PFSK-1 (cell line): ENCODE results near the gene USP32.

Experiments
- FOXP2 ChIP-seq: optimal IDR thresholded peaks from 2 replicates; pipeline ENCODE3; 2011; ENCODE audit warnings: borderline replicate concordance, control low read depth, inconsistent platforms; ENCODE audit not compliant: insufficient read depth; ENCODE audit errors: extremely low read length, extremely low read depth
- POLR2AphosphoS5 ChIP-seq: IDR thresholded peaks from 2 replicates; pipeline ENCODE4 v1.6.1; 2012; ENCODE audit warnings: low read depth, mild to moderate bottlenecking, control low read depth, low read length, moderate library complexity
- SIN3A ChIP-seq: IDR thresholded peaks from 2 replicates; pipeline ENCODE4 v1.6.1; 2012; ENCODE audit warnings: mild to moderate bottlenecking, low read length, moderate library complexity, borderline replicate concordance; ENCODE audit not compliant: insufficient read depth
- TAF1 ChIP-seq: IDR thresholded peaks from 2 replicates; pipeline ENCODE4 v1.6.1; 2012; ENCODE audit warnings: low read length, control low read depth, borderline replicate concordance; ENCODE audit not compliant: insufficient read depth
- TF ChIP-seq, protein P1 (sequence below), 2 experiments: IDR thresholded peaks; 2 replicates each; pipeline versions ENCODE4 v1.6.1 to v1.8.0; 2011 to 2012; ENCODE audit warnings: low read depth in 2 of 2, low read length in 2 of 2, control low read depth in 1 of 2, inconsistent platforms in 1 of 2, mild to moderate bottlenecking in 1 of 2, moderate library complexity in 1 of 2; ENCODE audit not compliant: insufficient read depth in 1 of 2

Gene USP32

DNA sequence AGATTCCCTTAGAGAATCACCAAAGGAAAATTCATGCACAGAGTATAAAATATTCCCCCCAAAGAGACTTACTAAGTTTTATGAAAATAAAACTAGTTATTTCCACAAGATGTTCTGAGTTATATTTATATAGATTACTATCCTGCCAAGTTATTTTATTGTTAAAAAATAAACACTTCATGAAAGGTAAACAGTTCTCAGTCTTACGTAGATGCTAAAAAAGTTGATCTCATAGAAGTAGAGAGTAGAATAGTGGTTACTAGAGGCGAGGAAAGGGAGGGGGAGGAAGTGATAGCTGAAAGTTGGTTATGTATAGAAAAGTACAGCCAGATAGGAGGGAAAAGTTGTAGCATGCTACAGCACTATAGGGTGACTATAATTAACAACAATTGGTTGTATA, 65.2 kb downstream of the USP32 start:
- TF ChIP-seq FOXP2: no peak
- no peak for TF ChIP-seq SIN3A
- TF ChIP-seq, protein P1, sequence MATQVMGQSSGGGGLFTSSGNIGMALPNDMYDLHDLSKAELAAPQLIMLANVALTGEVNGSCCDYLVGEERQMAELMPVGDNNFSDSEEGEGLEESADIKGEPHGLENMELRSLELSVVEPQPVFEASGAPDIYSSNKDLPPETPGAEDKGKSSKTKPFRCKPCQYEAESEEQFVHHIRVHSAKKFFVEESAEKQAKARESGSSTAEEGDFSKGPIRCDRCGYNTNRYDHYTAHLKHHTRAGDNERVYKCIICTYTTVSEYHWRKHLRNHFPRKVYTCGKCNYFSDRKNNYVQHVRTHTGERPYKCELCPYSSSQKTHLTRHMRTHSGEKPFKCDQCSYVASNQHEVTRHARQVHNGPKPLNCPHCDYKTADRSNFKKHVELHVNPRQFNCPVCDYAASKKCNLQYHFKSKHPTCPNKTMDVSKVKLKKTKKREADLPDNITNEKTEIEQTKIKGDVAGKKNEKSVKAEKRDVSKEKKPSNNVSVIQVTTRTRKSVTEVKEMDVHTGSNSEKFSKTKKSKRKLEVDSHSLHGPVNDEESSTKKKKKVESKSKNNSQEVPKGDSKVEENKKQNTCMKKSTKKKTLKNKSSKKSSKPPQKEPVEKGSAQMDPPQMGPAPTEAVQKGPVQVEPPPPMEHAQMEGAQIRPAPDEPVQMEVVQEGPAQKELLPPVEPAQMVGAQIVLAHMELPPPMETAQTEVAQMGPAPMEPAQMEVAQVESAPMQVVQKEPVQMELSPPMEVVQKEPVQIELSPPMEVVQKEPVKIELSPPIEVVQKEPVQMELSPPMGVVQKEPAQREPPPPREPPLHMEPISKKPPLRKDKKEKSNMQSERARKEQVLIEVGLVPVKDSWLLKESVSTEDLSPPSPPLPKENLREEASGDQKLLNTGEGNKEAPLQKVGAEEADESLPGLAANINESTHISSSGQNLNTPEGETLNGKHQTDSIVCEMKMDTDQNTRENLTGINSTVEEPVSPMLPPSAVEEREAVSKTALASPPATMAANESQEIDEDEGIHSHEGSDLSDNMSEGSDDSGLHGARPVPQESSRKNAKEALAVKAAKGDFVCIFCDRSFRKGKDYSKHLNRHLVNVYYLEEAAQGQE (IDR thresholded peaks at IDR 0.05; ENCODE audit: insufficient read depth in 1 of 2, low read depth in 2 of 2, low read length in 2 of 2): no peak
- TF ChIP-seq POLR2AphosphoS5: no peak
- TF ChIP-seq TAF1: no peak

- no peak for TF ChIP-seq SIN3A
- TF ChIP-seq FOXP2: no peak
- no peak for TF ChIP-seq POLR2AphosphoS5
- TF ChIP-seq, protein P1 (IDR thresholded peaks at IDR 0.05; ENCODE audit: insufficient read depth in 1 of 2, low read depth in 2 of 2, low read length in 2 of 2): no peak
- no peak for TF ChIP-seq TAF1
These were observed 66.0 kb downstream of the USP32 start for GRCh38 chr17:60325730-60326524.

DNA sequence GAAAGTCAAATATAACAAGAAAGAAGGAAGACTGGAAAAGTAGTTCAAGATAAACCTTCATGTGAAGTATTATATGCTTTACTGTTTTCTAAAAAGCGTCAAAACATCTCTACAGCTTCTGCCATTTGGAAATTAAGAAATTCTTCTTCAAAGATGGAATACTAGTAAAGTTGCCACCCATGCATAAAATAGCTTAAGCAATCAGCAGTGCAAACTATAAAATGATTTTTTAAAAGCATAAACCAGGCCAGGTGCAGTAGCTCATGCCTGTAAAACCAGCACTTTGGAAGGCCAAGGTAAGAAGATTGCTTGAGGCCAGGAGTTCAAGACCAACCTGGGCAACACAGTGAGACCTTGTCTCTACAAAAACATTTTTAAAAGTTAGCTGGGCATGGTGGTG, 68.2 kb downstream of the USP32 start:
- TF ChIP-seq POLR2AphosphoS5 (no peak), SIN3A (no peak), FOXP2 (no peak), TAF1 (no peak)
- TF ChIP-seq, protein P1 (IDR thresholded peaks at IDR 0.05; ENCODE audit: insufficient read depth in 1 of 2, low read depth in 2 of 2, low read length in 2 of 2): no peak

- TF ChIP-seq, protein P1 (IDR thresholded peaks at IDR 0.05; ENCODE audit: insufficient read depth in 1 of 2, low read depth in 2 of 2, low read length in 2 of 2): no peak
- TF ChIP-seq FOXP2 (no peak), TAF1 (no peak), POLR2AphosphoS5 (no peak), SIN3A (no peak)
These were observed 69.9 kb downstream of the USP32 start for GRCh38 chr17:60322056-60322387.
